Brain microvascular endothelial cell (primary cell): ENCODE measurements around the gene SLC25A1.

ENCODE experiments used
- DNase-seq: peaks from one replicate; pipeline ENCODE4 v3.0.0-alpha.2; 2020
- H3K27ac ChIP-seq: fragments of 250-450 bp; sonication (Bioruptor Pico); 2 replicates; pipeline ENCODE4 v1.5.1; 2020; ENCODE audit warnings: mild to moderate bottlenecking, moderate library complexity
- H3K27me3 ChIP-seq: fragments of 250-450 bp; sonication (Bioruptor Pico); replicated peaks from 2 replicates; pipeline ENCODE4 v1.5.1; 2020; ENCODE audit warnings: mild to moderate bottlenecking
- H3K36me3 ChIP-seq: fragments of 250-450 bp; sonication (Bioruptor Pico); replicated peaks from 2 replicates; pipeline ENCODE4 v1.5.1; 2020; ENCODE audit warnings: mild to moderate bottlenecking
- H3K4me3 ChIP-seq: 2 replicates; pipeline ENCODE4 v1.5.1; 2011; ENCODE audit warnings: low read depth, mild to moderate bottlenecking, control low read depth, low read length, moderate library complexity
- CTCF ChIP-seq: IDR thresholded peaks from 2 replicates; pipeline ENCODE4 v1.5.1; 2011; ENCODE audit warnings: low read depth, mild to moderate bottlenecking, moderate library complexity, low read length, control low read depth, inconsistent platforms; ENCODE audit errors: missing control alignments
- in situ Hi-C: cut with HindIII; loops from 2 replicates; pipeline ENCODE4 v1.10.0; 2017; ENCODE audit warnings: low sequenced_read_pairs, low pct_ligation_motif_present

The SLC25A1 gene

GRCh38 chr22:19143212-19143611, 35.3 kb downstream of the SLC25A1 start:
- Histone ChIP-seq H3K4me3 (no peak overlapping the region), H3K27ac (no peak overlapping the region), H3K36me3 (peaks cover 39% of the 10 kb centered on the region), H3K27me3 (peaks cover 13% of the 10 kb centered on the region)
- no peak for DNase-seq
- in situ Hi-C loops, result no loop called here
- TF ChIP-seq CTCF, result no peak

GRCh38 chr22:19142394-19142793, 36.1 kb downstream of the SLC25A1 start:
- peaks cover 47% of the 10 kb centered on the region for H3K36me3 ChIP-seq
- H3K27ac ChIP-seq, result no peak overlapping the region
- no peak for TF ChIP-seq CTCF
- DNase-seq, result no peak
- H3K27me3 ChIP-seq, result peaks cover 6% of the 10 kb centered on the region
- in situ Hi-C loops, result no loop called here
- H3K4me3 ChIP-seq, result no peak overlapping the region

GRCh38 chr22:19139974-19140373, 38.6 kb downstream of the SLC25A1 start:
- in situ Hi-C loops, result no loop called here
- no peak overlapping the region for H3K27ac ChIP-seq
- DNase-seq, result no peak

GRCh38 chr22:19139001-19139356, 39.6 kb downstream of the SLC25A1 start:
- in situ Hi-C loops, result no loop called here
- peaks cover 77% of the 10 kb centered on the region for H3K36me3 ChIP-seq
- H3K27ac ChIP-seq, result no peak overlapping the region
- no peak overlapping the region for H3K4me3 ChIP-seq
- no peak for DNase-seq
- no peak for TF ChIP-seq CTCF
- no peaks in the 10 kb centered on the region for H3K27me3 ChIP-seq

More at GRCh38 chr22:19139974-19140373, 38.6 kb downstream of the SLC25A1 start:
- TF ChIP-seq CTCF, result no peak
- H3K27me3 ChIP-seq, result no peaks in the 10 kb centered on the region
- H3K4me3 ChIP-seq, result no peak overlapping the region
- peaks cover 67% of the 10 kb centered on the region for H3K36me3 ChIP-seq

- TF ChIP-seq CTCF, result no peak
- DNase-seq, result no peak
- peaks cover 83% of the 10 kb centered on the region for H3K36me3 ChIP-seq
- H3K27ac ChIP-seq, result no peak overlapping the region
- H3K4me3 ChIP-seq, result no peak overlapping the region
- H3K27me3 ChIP-seq, result no peaks in the 10 kb centered on the region
- in situ Hi-C loops, result no loop called here
Measured at GRCh38 chr22:19138217-19139000, 40.1 kb downstream of the SLC25A1 start.
